ENCODE data around the gene SLPI. TPM values are rescaled to one million over a fixed set of nuclear protein-coding genes. Genes with fewer than 3 reads are reported as not detected.

Gene SLPI
- total RNA-seq, 4 donors from 2014 or later: 1.0 to 57.4 (median 20.9) TPM

DNA sequence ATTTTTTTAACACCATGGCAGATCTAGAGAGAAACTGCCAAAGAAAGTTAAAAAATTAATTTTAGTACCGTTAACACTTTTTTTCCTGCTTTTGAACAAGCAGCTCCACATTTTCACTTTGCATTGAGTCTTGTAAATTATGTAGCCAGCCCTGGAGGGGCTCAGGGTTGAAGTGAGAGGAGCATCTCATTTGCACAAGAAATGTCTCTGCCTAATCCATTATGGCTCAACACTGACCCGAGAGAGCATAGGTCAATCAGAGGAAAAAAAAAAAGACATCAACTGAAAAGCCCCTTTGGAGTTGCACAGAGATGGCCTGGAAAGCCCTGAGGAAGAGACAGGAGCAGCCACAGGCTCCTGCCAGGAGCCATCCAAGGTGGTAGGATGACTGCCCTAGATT lies 4.3 kb upstream of the SLPI start:
- no peaks in the 10 kb centered on the region for H3K36me3 ChIP-seq
- intact Hi-C loops (cut with DNase I; ENCODE audit: low total_unique reads): no loop called here
- no peaks in the 10 kb centered on the region for H3K4me1 ChIP-seq

DNA sequence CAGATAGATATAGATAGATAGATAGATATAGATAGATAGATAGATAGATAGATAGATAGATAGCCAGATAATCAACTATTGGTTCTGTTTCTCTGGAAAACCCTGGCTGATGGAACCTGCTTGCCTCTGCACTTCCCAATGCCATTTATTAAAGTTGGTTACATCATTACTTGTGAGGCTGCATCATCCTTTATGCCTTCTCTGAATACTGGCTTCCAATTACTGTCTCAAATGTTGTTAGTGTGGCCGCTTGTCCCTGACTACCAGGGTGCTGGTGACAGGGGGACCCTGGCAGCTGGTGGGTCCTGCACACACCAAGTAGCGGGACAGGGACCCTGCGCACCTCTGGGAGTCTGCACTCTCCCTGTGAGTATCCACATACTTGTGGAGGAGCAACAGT lies 3.9 kb upstream of the SLPI start:
- H3K4me3 ChIP-seq: no peak overlapping the region
- H3K9me3 ChIP-seq: no peaks in the 10 kb centered on the region
- H3K27ac ChIP-seq: no peak overlapping the region
- TF ChIP-seq CTCF (IDR thresholded peaks at IDR 0.05) (no peak), POLR2A (IDR thresholded peaks at IDR 0.05) (no peak)
- no peaks in the 10 kb centered on the region for H3K27me3 ChIP-seq
- H3K4me1 ChIP-seq: no peaks in the 10 kb centered on the region
- intact Hi-C loops (cut with DNase I; ENCODE audit: low total_unique reads): no loop called here
- no peak for DNase-seq
- no peaks in the 10 kb centered on the region for H3K36me3 ChIP-seq

More for the DNA sequence above, 4.3 kb upstream of the SLPI start:
- Histone ChIP-seq H3K4me3 (no peak overlapping the region), H3K27me3 (no peaks in the 10 kb centered on the region), H3K27ac (no peak overlapping the region), H3K9me3 (no peaks in the 10 kb centered on the region)
- TF ChIP-seq POLR2A (IDR thresholded peaks at IDR 0.05): no peak
- no peak for TF ChIP-seq CTCF (IDR thresholded peaks at IDR 0.05)
- DNase-seq: no peak

DNA sequence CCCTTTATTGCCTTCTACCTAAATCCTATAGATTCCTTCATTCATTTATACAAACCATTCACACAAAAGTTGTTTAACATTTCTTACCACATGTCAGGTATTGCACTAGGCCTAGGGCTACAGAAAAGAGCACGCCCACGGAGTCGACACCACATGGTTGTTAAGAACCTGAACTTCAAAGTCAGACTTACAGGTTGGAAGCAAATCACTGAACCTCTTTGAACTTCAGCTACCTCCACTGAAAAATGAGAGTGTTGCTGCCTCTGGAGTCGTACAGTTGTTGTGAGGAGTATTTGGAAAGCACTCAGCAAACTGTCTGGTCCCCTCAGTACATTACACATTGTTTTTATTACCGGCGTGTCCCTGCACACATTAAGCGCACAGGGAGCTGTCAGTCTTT lies 3.3 kb upstream of the SLPI start:
- Histone ChIP-seq H3K4me3 (no peak overlapping the region), H3K27ac (no peak overlapping the region), H3K4me1 (no peaks in the 10 kb centered on the region), H3K36me3 (no peaks in the 10 kb centered on the region), H3K27me3 (no peaks in the 10 kb centered on the region), H3K9me3 (no peaks in the 10 kb centered on the region)
- DNase-seq: no peak
- TF ChIP-seq POLR2A (IDR thresholded peaks at IDR 0.05) (no peak), CTCF (IDR thresholded peaks at IDR 0.05) (no peak)
- intact Hi-C loops (cut with DNase I; ENCODE audit: low total_unique reads): no loop called here

- Histone ChIP-seq H3K27ac (no peak overlapping the region), H3K4me1 (no peaks in the 10 kb centered on the region), H3K27me3 (no peaks in the 10 kb centered on the region), H3K4me3 (no peak overlapping the region), H3K9me3 (no peaks in the 10 kb centered on the region), H3K36me3 (no peaks in the 10 kb centered on the region)
- intact Hi-C loops (cut with DNase I; ENCODE audit: low total_unique reads): no loop called here
- TF ChIP-seq POLR2A (IDR thresholded peaks at IDR 0.05) (no peak), CTCF (IDR thresholded peaks at IDR 0.05) (no peak)
- no peak for DNase-seq
These were observed 2.8 kb upstream of the SLPI start for GRCh38 chr20:45257161-45257560.

- intact Hi-C loops (cut with DNase I; ENCODE audit: low total_unique reads): no loop called here
- TF ChIP-seq POLR2A (IDR thresholded peaks at IDR 0.05) (no peak), CTCF (IDR thresholded peaks at IDR 0.05) (no peak)
- H3K27ac ChIP-seq: no peak overlapping the region
- H3K36me3 ChIP-seq: no peaks in the 10 kb centered on the region
- H3K9me3 ChIP-seq: no peaks in the 10 kb centered on the region
- H3K4me1 ChIP-seq: no peaks in the 10 kb centered on the region
- DNase-seq: no peak
- no peaks in the 10 kb centered on the region for H3K27me3 ChIP-seq
- H3K4me3 ChIP-seq: no peak overlapping the region
These were observed 1.1 kb downstream of the SLPI start for GRCh38 chr20:45253261-45253660.
